Mesodermal cell (in vitro differentiated cells): ENCODE data around the gene OR1D5.
"Not testable (repeated sequence)": the region's sequence is repeated elsewhere in the genome, so short reads cannot be mapped to it uniquely, and the experiment has no call there.

Experiments
- H3K27ac ChIP-seq: 2 replicates; pipeline ENCODE4 v1.7.0; 2013; ENCODE audit warnings: mild to moderate bottlenecking, low read depth, low read length, moderate library complexity; ENCODE audit not compliant: severe bottlenecking
- H3K36me3 ChIP-seq: 2 replicates; pipeline ENCODE4 v1.7.1; 2013; ENCODE audit warnings: mild to moderate bottlenecking, low read length, moderate library complexity; ENCODE audit not compliant: control insufficient read depth, insufficient read depth
- H3K4me1 ChIP-seq: one replicate; pipeline ENCODE4 v1.7.1; 2013; ENCODE audit warnings: mild to moderate bottlenecking, low read length; ENCODE audit not compliant: insufficient read depth, control insufficient read depth, poor library complexity, severe bottlenecking
- H3K4me3 ChIP-seq: 2 replicates; pipeline ENCODE4 v1.7.0; 2013; ENCODE audit warnings: low read length, control low read depth, mild to moderate bottlenecking; ENCODE audit not compliant: insufficient read depth, poor library complexity, severe bottlenecking; ENCODE audit errors: extremely low read depth
- H3K9me3 ChIP-seq: 2 replicates; pipeline ENCODE4 v1.7.1; 2013; ENCODE audit warnings: mild to moderate bottlenecking, low read length, moderate library complexity; ENCODE audit not compliant: control insufficient read depth
- WGBS, 2 experiments: methylation state at CpG; one replicate each; pipeline ENCODE4 v1.1.5; 2013; ENCODE audit warnings: missing lambda C conversion rate in 2 of 2; ENCODE audit not compliant: insufficient coverage in 2 of 2; 5-methylcytosine and 5-hydroxymethylcytosine counted together

OR1D5 gene

GRCh38 chr17:3032258-3033247 is 30.9 kb downstream of the OR1D5 start:
- H3K9me3 ChIP-seq = no peaks in the 10 kb centered on the region
- 88 to 93% methylated on average over 26 to 27 of the region's 27 CpGs for WGBS, 2 experiments
- no peak overlapping the region for H3K27ac ChIP-seq
- no peaks in the 10 kb centered on the region for H3K36me3 ChIP-seq
- no peaks in the 10 kb centered on the region for H3K4me1 ChIP-seq
- no peak overlapping the region for H3K4me3 ChIP-seq

DNA sequence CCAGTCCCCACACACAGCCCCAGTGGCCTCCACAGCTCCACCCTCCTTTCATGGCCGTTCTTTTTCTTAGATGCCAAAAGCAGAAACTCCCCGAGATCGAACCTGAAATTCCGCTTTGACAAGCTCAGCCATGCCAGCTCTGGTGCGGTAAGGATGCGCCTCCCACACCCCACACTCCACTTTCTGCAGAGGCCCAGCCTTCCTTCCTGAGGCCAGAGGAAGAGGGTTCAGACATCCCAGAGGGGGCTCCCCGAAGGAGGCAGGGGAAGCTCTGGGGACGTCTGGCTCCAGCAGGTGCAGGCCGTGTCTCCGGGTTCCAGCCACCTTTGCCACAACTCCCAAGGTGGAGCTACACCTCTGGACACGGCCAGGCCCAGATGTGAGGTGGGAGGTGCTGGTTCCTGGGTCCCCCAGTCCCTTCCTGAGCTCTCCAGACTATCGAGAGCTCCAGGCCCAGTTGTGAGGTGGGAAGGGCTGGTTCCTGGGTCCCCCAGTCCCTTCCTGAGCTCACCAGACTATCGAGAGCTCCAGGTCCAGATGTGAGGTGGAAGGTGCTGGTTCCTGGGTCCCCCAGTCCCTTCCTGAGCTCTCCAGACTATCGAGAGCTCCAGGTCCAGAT is 32.4 kb downstream of the OR1D5 start:
- H3K27ac ChIP-seq, H3K4me1 ChIP-seq, H3K36me3 ChIP-seq, H3K4me3 ChIP-seq, H3K9me3 ChIP-seq: not testable (repeated sequence)
- WGBS, 2 experiments = 88 to 99% methylated on average over 7 to 12 of the region's 14 CpGs

GRCh38 chr17:3030096-3030495 is 33.3 kb downstream of the OR1D5 start:
- Histone ChIP-seq H3K27ac (no peak overlapping the region), H3K36me3 (no peaks in the 10 kb centered on the region), H3K4me3 (no peak overlapping the region), H3K9me3 (no peaks in the 10 kb centered on the region), H3K4me1 (no peaks in the 10 kb centered on the region)
- whole genome bisulfite sequencing, 2 experiments = 95 to 100% methylated on average over 2 to 7 of the region's 7 CpGs

DNA sequence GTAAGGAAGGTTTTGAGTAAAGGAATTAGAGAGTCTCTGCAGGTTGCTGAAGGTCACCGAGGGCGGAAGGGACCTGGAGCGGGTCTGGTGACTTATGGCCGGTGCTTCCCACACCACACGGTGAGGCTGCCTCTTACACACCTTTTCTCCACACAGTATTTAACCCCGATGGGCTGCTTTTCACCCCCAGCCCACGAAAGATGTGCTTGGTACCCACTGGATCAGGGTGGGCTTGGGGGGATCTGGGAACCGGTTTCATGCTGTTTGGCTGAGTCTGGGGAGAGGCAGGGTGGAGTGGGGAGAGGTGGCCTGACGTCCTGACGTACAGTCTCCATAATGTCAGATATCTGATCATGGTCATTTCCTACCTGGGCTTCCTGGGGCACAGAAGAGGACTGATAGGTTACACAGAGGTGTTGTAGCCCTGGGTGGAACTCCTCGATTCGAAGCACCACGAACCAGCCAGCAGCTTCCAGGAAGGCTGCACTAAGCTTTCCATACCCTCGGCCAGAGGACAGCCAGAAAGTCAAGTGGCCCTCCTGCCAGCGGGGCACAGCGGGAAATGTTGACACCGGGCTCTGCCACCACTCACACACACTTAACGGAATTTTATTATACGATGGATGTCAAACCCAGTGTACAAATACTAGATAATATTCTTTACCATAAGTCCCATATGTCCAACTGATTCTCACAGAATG is 34.0 kb downstream of the OR1D5 start:
- 93 to 96% methylated on average over 11 to 12 of the region's 19 CpGs for WGBS, 2 experiments
- H3K9me3 ChIP-seq = peaks cover under 1% of the 10 kb centered on the region

GRCh38 chr17:3027786-3028532 is 35.4 kb downstream of the OR1D5 start:
- 85 to 89% methylated on average over 16 to 17 of the region's 18 CpGs for WGBS, 2 experiments
- Histone ChIP-seq H3K4me1 (no peaks in the 10 kb centered on the region), H3K27ac (no peak overlapping the region), H3K4me3 (no peak overlapping the region), H3K36me3 (no peaks in the 10 kb centered on the region), H3K9me3 (peaks cover 12% of the 10 kb centered on the region)

More for the DNA sequence above, 34.0 kb downstream of the OR1D5 start:
- H3K27ac ChIP-seq = no peak overlapping the region
- H3K4me3 ChIP-seq = no peak overlapping the region
- H3K36me3 ChIP-seq = no peaks in the 10 kb centered on the region
- no peaks in the 10 kb centered on the region for H3K4me1 ChIP-seq

GRCh38 chr17:3026856-3027751 is 36.3 kb downstream of the OR1D5 start:
- Histone ChIP-seq H3K4me1 (no peaks in the 10 kb centered on the region), H3K4me3 (no peak overlapping the region), H3K36me3 (peaks cover under 1% of the 10 kb centered on the region), H3K27ac (no peak overlapping the region), H3K9me3 (peaks cover 20% of the 10 kb centered on the region)
- 87 to 95% methylated on average over 20 to 26 of the region's 31 CpGs for WGBS, 2 experiments

DNA sequence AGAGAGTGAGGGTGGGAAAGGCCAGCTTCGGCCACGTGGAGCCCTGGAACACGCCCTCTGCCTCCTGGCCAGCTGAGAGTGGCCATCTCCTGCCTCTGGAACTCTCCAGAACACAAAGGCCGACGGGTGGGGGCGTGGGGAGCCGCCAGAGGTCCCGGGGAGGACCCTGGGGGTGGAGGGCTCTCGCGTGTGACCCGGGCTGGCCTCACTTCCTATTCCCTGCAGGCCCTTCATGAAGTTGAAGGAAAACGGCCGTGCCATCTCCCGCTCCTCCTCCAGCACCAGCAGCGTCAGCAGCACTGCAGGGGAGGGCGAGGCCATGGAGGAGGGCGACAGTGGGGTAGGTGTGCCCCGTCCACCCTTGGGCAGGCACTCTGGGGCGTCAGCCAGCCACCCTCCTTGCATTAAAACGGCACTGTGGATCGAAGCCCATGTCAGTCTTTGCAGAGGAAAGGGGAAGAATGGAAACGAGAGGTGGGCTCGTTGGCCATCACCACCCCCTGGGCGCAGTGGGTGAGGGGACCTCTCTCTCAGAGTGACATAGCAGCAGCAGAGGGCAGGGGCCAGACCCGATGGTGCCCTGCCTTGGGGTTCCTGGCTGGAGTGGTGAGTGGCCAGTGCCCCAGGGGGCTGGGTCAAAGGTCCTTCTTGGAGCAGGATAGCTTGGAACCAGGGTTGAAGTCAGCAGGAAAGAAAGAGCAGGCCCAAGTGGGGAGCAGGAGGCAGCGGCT is 37.1 kb downstream of the OR1D5 start:
- WGBS, 2 experiments = 86 to 91% methylated on average over 20 to 25 of the region's 26 CpGs
- Histone ChIP-seq H3K4me3 (no peak overlapping the region), H3K9me3 (peaks cover 27% of the 10 kb centered on the region), H3K36me3 (peaks cover 8% of the 10 kb centered on the region), H3K27ac (no peak overlapping the region), H3K4me1 (no peaks in the 10 kb centered on the region)

- 97 to 98% methylated on average over 5 to 9 of the region's 17 CpGs for WGBS, 2 experiments
- H3K27ac ChIP-seq = no peak overlapping the region
Observed at GRCh38 chr17:3025421-3026124, 37.8 kb downstream of the OR1D5 start.

DNA sequence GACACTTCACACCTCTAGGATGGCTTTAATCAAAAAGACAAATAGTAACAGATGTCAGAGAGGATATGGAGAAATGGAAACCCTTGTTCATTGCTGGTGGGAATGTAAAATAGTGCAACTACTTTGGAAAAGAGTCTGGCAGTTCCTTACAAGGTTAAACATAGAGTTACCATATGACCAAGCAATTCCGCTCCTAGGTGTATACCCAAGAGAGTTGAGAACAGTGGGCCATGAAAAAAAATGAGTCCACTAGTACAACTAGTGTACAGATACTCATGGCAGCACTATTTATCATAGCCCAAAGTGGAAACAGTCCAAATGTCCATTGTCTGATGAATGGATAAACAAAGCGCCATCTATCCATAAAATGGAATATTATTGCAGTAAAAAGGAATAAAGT is 39.1 kb downstream of the OR1D5 start:
- WGBS, 2 experiments = 100% methylated on average over 1 of the region's 2 CpGs; no CpG with 5 or more reads in 1 of the 2 experiments
- H3K4me1 ChIP-seq = no peaks in the 10 kb centered on the region
- no peak overlapping the region for H3K4me3 ChIP-seq
- H3K27ac ChIP-seq = no peak overlapping the region
- peaks cover 15% of the 10 kb centered on the region for H3K36me3 ChIP-seq
- peaks cover 27% of the 10 kb centered on the region for H3K9me3 ChIP-seq

More at GRCh38 chr17:3025421-3026124, 37.8 kb downstream of the OR1D5 start:
- Histone ChIP-seq H3K4me1 (no peaks in the 10 kb centered on the region), H3K4me3 (no peak overlapping the region), H3K36me3 (peaks cover 11% of the 10 kb centered on the region), H3K9me3 (peaks cover 27% of the 10 kb centered on the region)
